SK-N-SH (cell line): ENCODE measurements around the gene KRT23. TPM values are rescaled to one million over a fixed set of nuclear protein-coding genes. Genes with fewer than 3 reads are reported as not detected.

Experiments
- CTCF ChIA-PET: fragments of 300-600, 350-600 bp; formaldehyde crosslinking; extraction: SDS; loops from one replicate; lab custom pipeline; 2021; lab: Yijun Ruan, JAX
- POLR2A ChIA-PET: fragments of 350-600 bp; sonication (Branson Sonifier 250); formaldehyde crosslinking; extraction: SDS; loops from one replicate; lab custom pipeline; 2020; ENCODE audit warnings: antibody characterized with exemption, inconsistent platforms; lab: Yijun Ruan, JAX
- DNase-seq: peaks from one replicate; pipeline ENCODE4 v3.0.0; 2012
- H2AFZ ChIP-seq: fragments of 200-600 bp; sonication (generic); 2 replicates; pipeline ENCODE4 v1.8.1; 2016; ENCODE audit warnings: antibody characterized with exemption, mild to moderate bottlenecking, low read depth
- H3F3A ChIP-seq: fragments of 200-600 bp; sonication (generic); replicated peaks from 2 replicates; pipeline ENCODE3; 2016; ENCODE audit warnings: antibody characterized with exemption, mild to moderate bottlenecking; ENCODE audit not compliant: insufficient read depth
- H3K27ac ChIP-seq, 2 experiments: fragments of 200-500 bp in 1 of 2; fragments of 200-600 bp in 1 of 2; sonication (Bioruptor generic) in 1 of 2; sonication (generic), shearing (Covaris generic) in 1 of 2; 2 replicates each; pipeline versions ENCODE4 v1.5.1 to v1.6.1; 2014 to 2016; ENCODE audit warnings: low read depth in 2 of 2, inconsistent platforms in 1 of 2, low read length in 1 of 2, mild to moderate bottlenecking in 1 of 2, mixed read lengths in 1 of 2
- H3K27me3 ChIP-seq: fragments of 200-600 bp; sonication (generic), shearing (Covaris generic); 2 replicates; pipeline ENCODE4 v1.6.1; 2016; ENCODE audit warnings: mixed run types; ENCODE audit not compliant: insufficient read depth
- H3K36me3 ChIP-seq, 2 experiments: fragments of 200-500 bp in 1 of 2; fragments of 200-600 bp in 1 of 2; sonication (Bioruptor generic) in 1 of 2; sonication (generic) in 1 of 2; replicated peaks in 1 of 2; 2 replicates each; pipeline versions ENCODE3 to v1.5.1; 2014 to 2016; ENCODE audit warnings: low read length in 1 of 2, mild to moderate bottlenecking in 1 of 2; ENCODE audit not compliant: insufficient read depth in 2 of 2, control insufficient read depth in 1 of 2
- H3K4me1 ChIP-seq, 2 experiments: fragments of 200-500 bp in 1 of 2; fragments of 200-600 bp in 1 of 2; sonication (Bioruptor generic) in 1 of 2; sonication (generic), shearing (Covaris generic) in 1 of 2; 2 replicates each; pipeline versions ENCODE4 v1.5.1 to v1.6.1; 2014 to 2016; ENCODE audit warnings: low read depth in 1 of 2, low read length in 1 of 2, mixed run types in 1 of 2; ENCODE audit not compliant: insufficient read depth in 2 of 2, control insufficient read depth in 1 of 2
- H3K4me2 ChIP-seq: fragments of 200-600 bp; sonication (generic), shearing (Covaris generic); 2 replicates; pipeline ENCODE4 v1.6.1; 2017; ENCODE audit warnings: mixed run types
- H3K4me3 ChIP-seq, 2 experiments: fragments of 200-500 bp in 1 of 2; fragments of 200-600 bp in 1 of 2; sonication (Bioruptor generic) in 1 of 2; sonication (generic), shearing (Covaris generic) in 1 of 2; 2 replicates each; pipeline versions ENCODE4 v1.5.1 to v1.8.1; 2014 to 2016; ENCODE audit warnings: low read depth in 2 of 2, inconsistent platforms in 1 of 2, low read length in 1 of 2, mild to moderate bottlenecking in 1 of 2, mixed read lengths in 1 of 2, moderate library complexity in 1 of 2
- H3K79me2 ChIP-seq: fragments of 200-600 bp; sonication (generic); 2 replicates; pipeline ENCODE4 v1.8.1; 2017; ENCODE audit warnings: mild to moderate bottlenecking; ENCODE audit not compliant: insufficient read depth
- H3K9ac ChIP-seq: fragments of 200-600 bp; sonication (generic); 2 replicates; pipeline ENCODE4 v1.6.1; 2017; ENCODE audit warnings: mixed run types
- H3K9me2 ChIP-seq: fragments of 200-600 bp; sonication (generic); 2 replicates; pipeline ENCODE4 v1.6.1; 2017; ENCODE audit warnings: mixed run types
- H3K9me3 ChIP-seq: fragments of 200-600 bp; sonication (generic); 2 replicates; pipeline ENCODE4 v1.6.1; 2017; ENCODE audit warnings: mixed run types, mild to moderate bottlenecking, moderate library complexity
- H4K20me1 ChIP-seq: fragments of 200-600 bp; sonication (generic); 2 replicates; pipeline ENCODE4 v1.6.1; 2017; ENCODE audit warnings: mild to moderate bottlenecking, mixed run types; ENCODE audit not compliant: insufficient read depth
- CTCF ChIP-seq: fragments of 200-600 bp; sonication (generic); IDR thresholded peaks from 2 replicates; pipeline ENCODE4 v1.6.1; 2017; ENCODE audit warnings: antibody characterized with exemption, mild to moderate bottlenecking, moderate library complexity
- EP300 ChIP-seq, 2 experiments: IDR thresholded peaks; 2 replicates each; pipeline versions ENCODE4 v1.4.0 to v1.6.1; 2012; ENCODE audit warnings: borderline replicate concordance in 1 of 2, low read depth in 1 of 2, low read length in 1 of 2
- JUND ChIP-seq: IDR thresholded peaks from 2 replicates; pipeline ENCODE4 v1.4.0; 2012
- NRF1 ChIP-seq: IDR thresholded peaks from 2 replicates; pipeline ENCODE4 v1.6.1; 2012; ENCODE audit warnings: low read depth, mild to moderate bottlenecking, low read length
- REST ChIP-seq: IDR thresholded peaks from 2 replicates; pipeline ENCODE4 v1.6.1; 2012; ENCODE audit warnings: mild to moderate bottlenecking, low read depth, low read length, moderate library complexity
- TCF12 ChIP-seq: IDR thresholded peaks from 2 replicates; pipeline ENCODE4 v1.4.0; 2012
- USF2 ChIP-seq: fragments of 150-350 bp; IDR thresholded peaks from 2 replicates; pipeline ENCODE4 v1.6.1; 2017; ENCODE audit warnings: antibody characterized with exemption, low read length, low read depth, borderline replicate concordance
- ZBTB33 ChIP-seq: IDR thresholded peaks from 2 replicates; pipeline ENCODE4 v1.4.0; 2012; ENCODE audit warnings: low read depth, borderline replicate concordance
- WGBS: methylation state at CpG from one replicate; pipeline ENCODE4 v1.1.6; 2017; ENCODE audit warnings: low lambda C conversion rate; 5-methylcytosine and 5-hydroxymethylcytosine counted together
- polyA plus RNA-seq, 3 experiments: library from polyadenylated mRNA; depleted of rRNA; stranded (reverse); fragments of >200 nt; gene quantifications; 2 replicates each; pipeline ENCODE4 v1.2.3, GENCODE V29; 2012

KRT23 gene
- polyA plus RNA-seq, 1 of the 3 experiments (the other 2 are of a cell fraction): not detected

- Histone ChIP-seq H3K4me1 (no peaks in the 10 kb centered on the region), H3K27me3 (peaks cover 79% of the 10 kb centered on the region), H3K36me3 (no peaks in the 10 kb centered on the region), H3K9ac (no peak overlapping the region), H4K20me1 (no peaks in the 10 kb centered on the region), H3K79me2 (no peaks in the 10 kb centered on the region), H3K9me3 (no peaks in the 10 kb centered on the region), H3K27ac (no peak overlapping the region), H3F3A (no peaks in the 10 kb centered on the region), H3K4me2 (no peak overlapping the region), H2AFZ (no peak overlapping the region), H3K4me3 (no peak overlapping the region), H3K9me2 (no peaks in the 10 kb centered on the region)
- no peak for DNase-seq
- TF ChIP-seq USF2: no peak
- no peak for TF ChIP-seq ZBTB33
- no peak for TF ChIP-seq REST
- TF ChIP-seq JUND: no peak
- no peak for TF ChIP-seq NRF1
- no peak for TF ChIP-seq EP300 (IDR thresholded peaks at IDR 0.05; ENCODE audit: borderline replicate concordance in 1 of 2, low read depth in 1 of 2, low read length in 1 of 2)
- TF ChIP-seq TCF12: no peak
- WGBS: 33% methylated on average over 3 of the region's 3 CpGs
- ChIA-PET POLR2A (no interaction called here), CTCF (interaction anchor here (0.7 to 1.4 kb wide), 3 partner anchors 23 to 782 kb away, joined by 3 to 4 read pairs (median 3); no protein-coding TSS in a partner anchor)
Measured at GRCh38 chr17:40886090-40886489, 51.4 kb downstream of the KRT23 start.

GRCh38 chr17:40884708-40885512 is 52.5 kb downstream of the KRT23 start, which contains the start of gene KRT20:
KRT20 (minus strand) TSS chr17:40885242; CDS start chr17:40885185, 57 bp downstream.
- CTCF ChIA-PET: interaction anchor here (1.1 to 1.8 kb wide), 3 partner anchors 22 to 783 kb away, joined by 3 to 7 read pairs (median 3); no protein-coding TSS in a partner anchor
- POLR2A ChIA-PET: no interaction called here
- H3K9me2 ChIP-seq: no peaks in the 10 kb centered on the region
- H3K27me3 ChIP-seq: peaks cover 85% of the 10 kb centered on the region
- TF ChIP-seq CTCF: peak; percentile 38; the same call in 1 of the 2 replicates
- TF ChIP-seq NRF1: no peak
- no peaks in the 10 kb centered on the region for H4K20me1 ChIP-seq
- no peak within 1 kb of the TSS for H3K4me2 ChIP-seq
- H2AFZ ChIP-seq: no peak within 1 kb of the TSS
- no peak within 1 kb of the TSS for H3K4me3 ChIP-seq
- H3K36me3 ChIP-seq: no peaks in the 10 kb centered on the region
- H3K27ac ChIP-seq: no peak within 1 kb of the TSS
- DNase-seq: no peak
- H3K79me2 ChIP-seq: no peaks in the 10 kb centered on the region
- 21% methylated on average over 16 of the region's 23 CpGs for WGBS
- no peak within 1 kb of the TSS for H3K9ac ChIP-seq
- H3K9me3 ChIP-seq: no peaks in the 10 kb centered on the region
- H3F3A ChIP-seq: no peaks in the 10 kb centered on the region
- H3K4me1 ChIP-seq: no peaks in the 10 kb centered on the region
